Fibroblast of skin of back (primary cell): ENCODE data around the gene PPP1R10.

Source experiments
- DNase-seq: peaks from one replicate; pipeline ENCODE4 v3.0.0-alpha.2; 2013

Gene PPP1R10

DNA sequence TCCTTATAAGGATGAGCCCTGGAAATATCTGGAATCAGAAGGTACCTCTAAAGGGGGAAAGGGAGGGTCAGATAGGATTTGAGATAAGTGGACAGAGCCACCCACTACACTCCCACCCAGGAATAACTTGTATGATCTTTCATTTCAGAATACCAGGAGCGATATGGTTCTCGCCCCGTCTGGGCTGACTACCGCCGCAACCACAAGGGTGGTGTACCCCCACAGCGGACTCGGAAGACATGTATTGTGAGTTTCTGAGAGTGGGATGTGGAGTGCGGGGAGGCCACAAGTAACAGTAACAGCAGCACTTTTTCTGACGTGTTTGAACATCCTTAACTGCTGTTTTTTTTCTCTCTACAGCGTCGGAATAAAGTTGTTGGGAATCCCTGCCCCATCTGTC lies 2.5 kb upstream of the PPP1R10 start:
- no peak for DNase-seq

- no peak for DNase-seq
These were observed 1.3 kb upstream of the PPP1R10 start for GRCh38 chr6:30618270-30618797.

DNA sequence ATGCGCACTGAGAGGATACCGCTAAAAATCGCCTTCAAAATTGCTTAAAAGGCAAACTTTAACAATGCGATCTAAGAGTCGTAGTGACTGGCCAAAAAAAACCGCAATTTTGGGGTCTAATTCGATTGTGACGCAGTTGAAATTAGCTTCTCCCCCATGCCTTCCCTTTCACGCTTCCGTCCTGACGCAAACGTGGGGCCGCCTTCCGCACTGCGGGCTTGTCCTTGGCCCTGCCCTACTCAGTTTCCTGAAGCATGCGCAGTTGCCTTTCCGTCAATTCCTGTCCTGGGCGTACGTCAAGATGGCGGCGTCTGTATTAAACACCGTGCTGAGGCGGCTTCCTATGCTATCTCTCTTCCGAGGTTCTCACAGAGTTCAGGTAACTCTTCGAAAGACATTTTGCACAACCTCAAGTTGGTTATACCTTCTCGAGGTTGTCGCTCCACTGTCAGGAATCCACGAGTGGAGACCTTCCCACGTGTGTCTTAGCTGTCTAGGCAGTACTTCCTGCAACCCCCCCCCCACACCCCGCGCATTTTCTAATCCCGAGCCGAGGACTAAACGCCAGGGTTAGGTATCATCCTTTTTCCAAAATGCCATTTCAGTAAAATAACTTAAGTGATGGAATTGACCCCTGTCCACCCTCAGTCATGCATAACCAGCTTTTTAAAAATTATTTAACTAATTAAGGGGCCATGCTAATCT lies 674 bp upstream of the PPP1R10 start, which contains the start of gene MRPS18B:
Gene MRPS18B, plus strand, starts transcription at position 276 of the 705 bp plus-strand sequence. Its CDS starts 26 bp downstream, at position 302.
- DNase-seq: peak; percentile 98

DNA sequence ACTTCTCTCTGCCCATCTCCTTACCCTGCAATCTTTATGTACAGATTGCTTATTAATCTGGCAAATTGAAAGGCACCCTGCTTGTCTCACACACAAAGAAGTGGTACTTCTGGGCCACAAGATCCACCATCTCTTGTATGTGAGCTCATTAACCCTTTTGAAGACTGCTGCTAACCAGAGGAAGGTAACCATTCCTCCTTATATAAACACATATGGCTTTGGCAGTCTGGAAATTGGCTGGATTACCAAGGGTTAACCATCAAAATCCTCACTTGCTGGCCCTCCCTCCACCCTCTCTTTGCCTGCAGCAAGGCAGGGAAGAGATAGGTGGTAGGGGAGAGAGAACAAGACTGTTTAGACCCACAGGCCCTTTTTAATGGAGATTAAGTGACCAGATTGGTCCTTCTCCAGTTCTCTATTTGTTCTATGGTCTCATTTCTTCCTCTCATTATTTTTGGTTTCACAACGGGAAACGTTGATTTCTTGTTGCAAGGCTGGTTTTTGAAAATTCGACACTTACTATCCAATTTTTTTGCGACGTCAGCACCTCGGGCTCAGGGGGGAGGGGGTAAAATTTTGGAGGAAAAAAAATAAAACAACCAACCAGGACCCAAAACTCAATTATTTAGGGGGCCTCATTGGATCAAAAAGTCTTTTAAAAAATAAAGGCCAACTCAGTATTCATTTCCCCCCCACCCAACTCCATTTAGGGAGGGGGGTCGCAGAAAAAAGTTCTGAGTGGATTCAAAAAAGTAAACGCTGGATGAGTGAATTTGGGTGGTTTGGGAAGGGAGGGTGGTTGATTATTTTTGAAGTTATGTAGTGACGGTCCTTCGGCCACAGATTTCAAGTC lies 859 bp downstream of the PPP1R10 start:
- DNase-seq: peak; percentile 39

GRCh38 chr6:30615219-30615957 lies 1.7 kb downstream of the PPP1R10 start:
- DNase-seq: peak; percentile 89

GRCh38 chr6:30614843-30615218 lies 2.2 kb downstream of the PPP1R10 start:
- peak; percentile 98 for DNase-seq

- no peak for DNase-seq
These were observed 2.8 kb downstream of the PPP1R10 start for GRCh38 chr6:30614044-30614842.

DNA sequence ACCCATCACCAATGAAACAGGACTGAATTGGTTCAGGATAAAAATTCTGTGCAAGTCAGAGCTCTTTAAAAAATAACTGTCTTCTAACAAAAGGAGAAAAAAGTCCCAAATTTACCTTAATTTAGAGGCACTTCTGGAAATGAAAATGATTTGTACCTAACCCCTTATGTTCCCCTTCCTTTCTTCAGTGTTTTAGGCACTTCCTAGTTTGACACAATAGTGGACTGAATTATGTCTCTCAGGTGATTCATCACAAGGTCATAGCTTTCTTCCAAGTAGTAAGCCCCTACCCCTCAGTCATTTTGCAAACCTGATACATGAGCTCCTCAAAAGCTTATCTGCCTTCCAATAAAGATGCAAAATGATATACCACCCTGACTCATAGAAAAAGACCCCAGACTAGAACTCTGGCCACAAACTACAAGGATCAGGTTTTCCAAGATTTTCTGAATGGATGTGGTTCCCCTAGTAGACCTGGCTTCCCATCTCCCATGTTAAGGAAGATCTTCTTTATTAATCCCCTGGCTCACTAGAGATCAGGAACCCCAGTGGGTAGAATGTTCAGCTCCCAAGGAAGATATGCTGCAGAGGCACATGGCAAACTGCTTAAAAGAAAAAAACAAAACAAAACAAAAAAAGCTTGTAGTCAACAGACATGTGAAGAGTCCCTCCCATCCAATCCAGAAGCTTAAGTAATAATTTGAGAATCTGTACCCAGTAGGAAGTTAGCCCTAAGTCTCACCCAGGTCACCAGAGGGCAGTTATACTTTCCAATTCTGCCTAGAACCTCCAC lies 3.6 kb downstream of the PPP1R10 start:
- DNase-seq: no peak

DNA sequence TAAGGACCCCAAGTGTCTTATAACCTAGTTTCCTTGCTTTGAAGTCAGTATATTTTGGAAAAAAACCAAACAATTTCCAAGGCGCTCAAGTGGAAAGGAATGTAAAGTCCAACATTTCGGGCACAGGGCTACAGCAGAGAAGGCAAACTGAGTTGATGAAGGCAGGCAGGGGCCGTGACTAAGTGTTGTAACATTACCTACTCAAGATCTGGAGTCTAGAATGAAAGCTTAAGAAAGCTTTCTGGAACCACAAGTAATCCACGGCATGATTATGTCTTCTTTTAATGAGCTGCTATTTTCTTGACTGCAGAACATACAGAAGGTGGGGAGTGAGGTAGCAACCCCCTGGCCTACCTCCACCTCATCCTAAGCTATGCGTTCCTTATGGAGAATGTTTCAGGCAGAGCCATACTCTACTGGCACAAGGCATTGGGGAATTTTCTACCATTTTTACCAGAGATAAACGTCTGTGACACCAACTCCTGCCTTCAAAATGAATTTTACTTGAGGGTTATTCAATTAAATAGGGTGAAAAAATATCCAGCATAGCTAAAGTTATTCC lies 4.3 kb downstream of the PPP1R10 start:
- DNase-seq: peak; percentile 61

DNA sequence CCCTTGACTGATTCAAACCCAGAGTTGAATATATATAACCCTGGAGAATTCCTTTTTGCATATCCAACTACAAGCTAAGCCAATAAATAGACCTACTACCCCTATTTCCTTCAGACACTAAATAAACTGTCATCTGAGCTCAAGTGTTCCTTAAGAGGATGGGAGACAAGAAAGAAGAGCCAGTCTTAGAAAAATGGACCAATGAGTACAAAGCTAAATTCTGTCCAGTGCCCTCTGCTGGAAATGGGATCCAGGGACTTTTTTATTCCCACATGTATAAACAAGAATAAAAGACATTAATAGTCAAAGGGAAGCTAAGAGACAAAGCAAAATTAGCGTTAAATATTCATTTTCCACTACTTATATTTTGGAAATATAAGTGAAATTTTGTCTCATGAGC lies 4.8 kb downstream of the PPP1R10 start:
- peak; percentile 46 for DNase-seq

- no peak for DNase-seq
These were observed 5.2 kb downstream of the PPP1R10 start for GRCh38 chr6:30611856-30612194.

DNA sequence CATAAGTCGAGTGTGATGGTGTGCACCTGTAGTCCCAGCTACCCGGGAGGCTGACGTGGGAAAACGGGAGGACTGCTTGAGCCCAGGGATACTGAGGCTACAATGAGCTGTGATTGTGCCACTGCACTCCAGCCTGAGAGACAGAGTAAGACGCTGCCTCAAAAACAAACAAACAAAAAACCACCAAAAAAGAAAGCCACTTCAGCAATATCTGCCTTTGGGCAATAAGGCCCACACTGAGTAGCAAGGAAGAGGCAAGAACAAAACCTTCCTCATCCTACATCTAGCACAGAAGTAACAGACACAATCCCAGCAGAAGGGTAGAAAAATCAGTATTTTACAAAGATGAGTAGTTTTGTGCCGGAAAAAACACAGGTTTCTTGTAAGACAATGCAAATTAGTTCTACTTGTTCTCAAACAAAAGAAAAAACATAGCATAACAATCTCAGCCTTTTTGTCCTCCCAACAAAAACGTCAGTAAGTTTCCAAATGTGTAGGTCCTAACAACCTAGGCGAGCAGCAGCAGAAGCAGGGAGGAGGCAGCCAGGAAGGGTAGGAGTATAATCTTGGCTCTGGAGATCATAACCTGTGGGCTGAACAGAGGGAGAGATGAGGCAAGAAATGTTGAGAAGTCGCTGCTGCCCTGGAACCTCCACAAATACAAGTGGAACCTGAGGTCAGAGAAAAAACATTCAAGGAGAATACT lies 5.7 kb downstream of the PPP1R10 start:
- DNase-seq: no peak

DNA sequence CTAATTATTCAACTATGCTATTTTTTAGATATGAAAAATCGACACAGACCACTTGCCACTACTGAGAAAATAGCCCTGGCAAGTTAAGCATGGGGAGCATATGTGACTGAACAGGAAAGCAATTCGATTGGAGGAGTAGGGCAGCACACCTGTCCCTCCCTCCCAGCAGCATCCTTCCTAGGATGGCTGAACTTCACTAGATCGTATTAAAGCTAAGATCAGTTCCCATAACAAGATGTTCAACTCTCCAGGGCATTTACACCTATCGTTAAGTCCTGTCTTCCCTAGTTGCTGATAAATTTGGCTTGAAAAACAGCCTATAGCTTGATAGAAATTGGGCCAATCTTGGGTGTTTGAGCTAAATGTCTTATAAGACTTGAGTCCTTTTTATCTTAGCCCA lies 7.0 kb downstream of the PPP1R10 start:
- no peak for DNase-seq

DNA sequence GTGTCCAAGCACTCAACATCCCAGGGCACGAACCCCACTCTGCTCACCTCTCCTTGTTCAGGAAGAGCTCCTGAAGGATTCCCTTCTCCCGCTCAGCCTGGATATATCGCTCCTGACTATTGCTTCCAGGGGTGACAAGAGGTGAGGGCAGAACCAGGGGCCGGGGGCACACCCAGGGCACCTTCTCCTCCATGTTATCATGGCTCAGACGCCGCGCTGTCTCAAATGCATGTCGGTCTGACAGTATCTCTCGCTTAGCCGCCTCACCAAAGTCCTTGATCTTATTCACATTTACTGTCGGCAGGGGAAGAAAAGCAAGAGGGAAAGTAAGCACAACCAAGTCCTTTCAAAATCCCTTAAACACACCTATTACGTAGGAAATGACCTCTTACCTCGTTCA lies 13.1 kb downstream of the PPP1R10 start:
- DNase-seq: no peak

DNA sequence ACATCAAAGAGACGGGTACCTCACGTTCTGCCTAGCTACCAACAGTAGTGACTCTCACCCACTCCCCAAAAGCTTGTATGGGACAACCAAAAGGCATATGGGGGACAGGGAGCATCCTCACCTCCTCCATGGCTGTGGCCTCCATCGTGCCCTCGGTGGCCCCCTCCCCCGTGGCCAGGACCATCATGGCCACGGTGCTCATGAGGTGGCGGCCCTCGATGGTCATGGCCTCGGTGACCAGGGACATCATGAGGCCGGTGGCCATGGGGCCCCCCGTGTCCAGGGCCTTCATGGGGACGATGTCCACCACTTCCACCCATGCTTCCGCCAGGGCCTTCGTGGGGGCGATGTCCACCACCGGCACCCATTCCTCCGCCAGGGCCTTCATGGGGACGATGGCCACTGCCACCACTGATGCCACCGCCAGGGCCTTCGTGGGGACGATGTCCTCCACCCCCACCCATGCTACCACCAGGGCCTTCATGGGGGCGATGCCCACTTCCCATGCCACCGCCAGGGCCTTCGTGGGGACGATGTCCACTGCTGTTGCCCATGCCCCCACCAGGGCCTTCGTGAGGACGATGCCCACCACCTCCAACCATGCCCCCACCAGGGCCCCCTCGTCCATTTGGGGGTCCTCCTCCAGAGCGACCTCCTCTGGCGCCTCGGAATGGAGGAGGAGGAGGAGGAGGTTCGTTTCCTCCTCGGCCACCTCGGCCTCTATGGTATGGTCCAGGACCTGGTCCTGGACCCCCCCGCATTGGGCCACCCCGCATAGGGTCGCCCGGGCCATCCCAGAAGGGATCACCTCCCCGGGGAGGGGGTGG lies 15.0 kb downstream of the PPP1R10 start:
- no peak for DNase-seq

DNA sequence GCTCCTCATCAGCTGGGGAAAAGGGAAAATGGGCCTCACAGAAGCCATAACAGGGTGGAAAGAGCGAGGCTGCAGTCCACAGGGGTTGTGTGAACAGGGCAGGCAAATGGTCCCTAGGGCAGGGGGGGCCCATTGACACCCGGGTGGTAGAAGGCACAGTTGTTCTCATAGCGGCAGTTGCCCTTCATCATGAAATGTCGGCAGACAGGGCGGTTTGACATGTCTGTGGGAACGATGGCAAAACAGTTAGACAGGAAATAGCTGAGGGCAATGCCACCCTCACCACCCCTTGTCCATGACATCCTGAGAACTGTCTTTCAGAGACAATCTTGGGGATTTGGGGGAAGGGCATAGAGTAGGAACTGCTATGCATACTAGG lies 15.6 kb downstream of the PPP1R10 start:
- no peak for DNase-seq

DNA sequence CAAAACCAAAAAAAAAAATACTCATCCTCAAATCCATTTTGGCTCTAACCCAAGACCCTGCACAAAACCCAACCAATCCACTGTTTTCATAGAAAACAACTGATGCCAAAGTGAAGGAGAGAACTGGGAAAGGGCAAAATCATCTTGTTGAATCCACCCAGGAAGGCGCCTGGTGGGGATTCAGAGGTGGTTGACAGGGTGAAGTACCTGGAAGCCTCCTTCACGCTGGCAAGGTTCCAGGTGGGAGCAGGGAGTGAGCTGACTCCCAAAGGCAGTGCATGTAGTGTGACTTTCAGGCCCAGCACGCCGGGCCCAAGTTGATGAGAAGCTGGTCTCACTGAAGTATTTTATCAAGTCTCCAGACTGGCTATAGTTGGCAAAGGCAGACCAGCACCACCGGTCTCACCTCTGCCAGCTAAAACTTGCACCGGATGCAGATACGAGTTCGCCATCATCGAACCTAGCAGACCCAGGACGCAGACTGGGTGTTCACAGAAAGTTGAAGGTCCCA lies 16.5 kb downstream of the PPP1R10 start:
- no peak for DNase-seq

DNA sequence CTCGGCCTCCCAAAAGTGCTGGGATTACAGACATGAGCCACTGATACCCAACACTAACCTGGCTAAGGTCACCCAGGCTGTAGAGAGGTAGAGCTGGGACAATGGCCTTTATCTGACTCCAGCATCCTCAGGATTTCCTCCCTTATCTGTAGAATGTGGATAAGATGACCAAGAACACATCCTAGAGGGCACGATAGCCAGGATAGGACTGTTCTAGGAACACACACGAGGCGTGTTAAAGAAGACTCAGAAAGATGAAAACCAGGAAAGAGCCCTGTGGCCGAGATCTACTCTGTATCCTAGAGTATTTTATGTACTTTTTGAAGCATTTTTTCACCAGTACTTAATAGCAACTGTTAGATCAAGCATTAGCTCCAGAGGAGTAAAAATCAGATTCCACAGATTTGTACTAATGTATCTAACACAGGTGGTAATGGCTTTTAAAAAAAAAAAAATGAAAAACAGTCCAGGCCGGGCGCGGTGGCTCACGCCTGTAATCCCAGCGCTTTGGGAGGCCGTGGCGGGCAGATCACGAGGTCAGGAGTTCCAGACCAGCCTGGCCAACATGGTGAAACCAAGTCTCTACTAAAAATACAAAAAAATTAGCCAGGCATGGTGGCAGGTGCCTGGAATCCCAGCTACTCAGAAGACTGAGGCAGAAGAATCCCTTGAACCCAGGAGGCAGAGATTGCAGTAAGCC lies 17.3 kb downstream of the PPP1R10 start:
- DNase-seq: no peak
